Kidney (tissue), 14 donors: ENCODE results near the gene SLC8A2. TPM values are rescaled to one million over a fixed set of nuclear protein-coding genes. Genes with fewer than 3 reads are reported as not detected.

ENCODE experiments used
- DNase-seq, 5 donors: peaks; one replicate each; pipeline ENCODE4 v3.0.0-alpha.2; 2013 to 2020
- FAIRE-seq: peaks from 2 replicates; lab custom pipeline; 2012; peaks lifted over from hg19 to GRCh38; lab: Jason Lieb, UNC
- H3K27ac ChIP-seq, 2 donors: one replicate each; pipeline ENCODE4 v1.7.0; 2013; ENCODE audit warnings: low read depth in 2 of 2, low read length in 2 of 2, inconsistent platforms in 1 of 2
- H3K27me3 ChIP-seq: one replicate; pipeline ENCODE4 v1.7.1; 2013; ENCODE audit warnings: low read length, inconsistent platforms; ENCODE audit not compliant: control insufficient read depth, insufficient read depth
- H3K36me3 ChIP-seq, 3 donors: one replicate each; pipeline versions ENCODE4 v1.7.0 to v1.7.1; 2013; ENCODE audit warnings: low read length in 3 of 3, control low read depth in 1 of 3, inconsistent platforms in 1 of 3; ENCODE audit not compliant: insufficient read depth in 3 of 3, control insufficient read depth in 2 of 3
- H3K4me1 ChIP-seq, 3 donors: one replicate each; pipeline versions ENCODE4 v1.7.0 to v1.7.1; 2013; ENCODE audit warnings: low read length in 3 of 3, inconsistent platforms in 1 of 3, low read depth in 1 of 3; ENCODE audit not compliant: control insufficient read depth in 2 of 3, insufficient read depth in 2 of 3
- H3K4me3 ChIP-seq, 3 donors: one replicate each; pipeline versions ENCODE4 v1.7.0 to v1.8.1; 2013; ENCODE audit warnings: low read length in 3 of 3, control low read depth in 1 of 3, inconsistent platforms in 1 of 3
- H3K9ac ChIP-seq, 3 donors: one replicate each; pipeline versions ENCODE4 v1.7.0 to v1.7.1; 2013; ENCODE audit warnings: low read length in 3 of 3, control low read depth in 1 of 3, inconsistent platforms in 1 of 3
- H3K9me3 ChIP-seq, 3 donors: one replicate each; pipeline versions ENCODE4 v1.7.0 to v1.7.1; 2013; ENCODE audit warnings: low read length in 3 of 3, control low read depth in 1 of 3, inconsistent platforms in 1 of 3; ENCODE audit not compliant: control insufficient read depth in 2 of 3, insufficient read depth in 1 of 3
- intact Hi-C: fragments of 100-400 bp; cut with DNase I; formaldehyde crosslinking; loops from one replicate; pipeline ENCODE4 v1.11.1; 2022
- polyA plus RNA-seq: library from polyadenylated mRNA; stranded (reverse); fragments of 350-450 nt; fragmentation: Illumina TruSeq; extraction: RNeasy Lipid Tissue Mini Kit (QIAGEN cat#74804); gene quantifications from one replicate; pipeline ENCODE4 v1.2.3, GENCODE V29; 2014; ENCODE audit warnings: low read depth, low replicate concordance; ENCODE audit not compliant: insufficient read depth
- total RNA-seq: library from RNA; stranded (reverse); fragmentation: NEBNext Ultra II Directional; extraction: Animal tissue kit (Norgen Biotek cat#: 25700); gene quantifications from one replicate; pipeline ENCODE4 v1.2.1, GENCODE V29; 2021
- TF ChIP-seq, protein P1 (sequence below): IDR thresholded peaks from 3 replicates; pipeline ENCODE4 v1.5.1; 2012; ENCODE audit warnings: mild to moderate bottlenecking, moderate library complexity, borderline replicate concordance; ENCODE audit not compliant: insufficient read depth; ENCODE audit errors: extremely low read depth
- donor health status: control.
- donor health status: control.
- donor health status: control.
- donor health status: control.
- donor health status: control.
- donor health status: DM: yes; HTN: yes; CAD: no.
- donor health status: Normal renal cell carcinoma (clear cell type).

The SLC8A2 gene
- total and polyA plus RNA-seq, 2 donors from 2014 or later = 0.94 TPM; not detected in 1

DNA sequence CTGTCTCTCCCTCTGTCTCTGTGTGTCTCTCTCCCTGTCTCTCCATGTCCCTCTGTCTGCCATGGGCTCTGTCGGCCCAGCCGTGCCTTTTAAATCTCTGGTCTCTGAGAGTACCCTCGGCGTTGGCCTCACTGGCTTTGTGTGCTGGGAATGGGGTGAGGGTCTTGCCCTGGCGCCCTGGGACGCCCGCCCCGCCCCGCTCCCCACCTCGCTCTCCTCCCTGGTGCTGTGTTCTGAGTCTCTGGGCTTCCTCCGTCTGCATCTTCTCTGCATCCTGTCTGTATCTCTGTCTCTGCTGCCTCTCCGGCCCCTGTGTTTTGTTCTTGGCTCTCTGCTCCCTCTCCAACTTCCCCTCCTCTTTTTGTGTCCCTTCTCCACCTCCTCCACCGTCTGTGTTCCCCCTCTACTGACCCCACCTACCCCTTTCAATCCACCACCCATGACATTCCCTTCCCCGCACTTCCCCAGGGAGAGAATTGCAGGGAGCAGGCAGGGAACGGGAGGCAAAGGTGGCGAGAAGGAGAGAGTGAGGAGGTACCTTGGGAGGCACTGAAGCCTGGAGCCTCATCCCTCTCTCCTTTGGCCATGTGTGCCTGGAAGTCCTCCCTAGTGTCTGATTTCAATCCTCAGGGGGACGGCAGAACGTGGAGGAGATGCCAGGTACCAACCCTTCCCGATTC, 48.4 kb downstream of the SLC8A2 start:
- FAIRE-seq (no peak), DNase-seq (no peak)
- Histone ChIP-seq H3K36me3 (no peaks in the 10 kb centered on the region), H3K9me3 (no peaks in the 10 kb centered on the region), H3K27me3 (peaks cover 22% of the 10 kb centered on the region), H3K27ac (no peak overlapping the region), H3K4me1 (peaks cover 0 to 5% (median 0%) of the 10 kb centered on the region in 3 donors), H3K9ac (no peak overlapping the region), H3K4me3 (no peak overlapping the region)
- TF ChIP-seq, protein P1, sequence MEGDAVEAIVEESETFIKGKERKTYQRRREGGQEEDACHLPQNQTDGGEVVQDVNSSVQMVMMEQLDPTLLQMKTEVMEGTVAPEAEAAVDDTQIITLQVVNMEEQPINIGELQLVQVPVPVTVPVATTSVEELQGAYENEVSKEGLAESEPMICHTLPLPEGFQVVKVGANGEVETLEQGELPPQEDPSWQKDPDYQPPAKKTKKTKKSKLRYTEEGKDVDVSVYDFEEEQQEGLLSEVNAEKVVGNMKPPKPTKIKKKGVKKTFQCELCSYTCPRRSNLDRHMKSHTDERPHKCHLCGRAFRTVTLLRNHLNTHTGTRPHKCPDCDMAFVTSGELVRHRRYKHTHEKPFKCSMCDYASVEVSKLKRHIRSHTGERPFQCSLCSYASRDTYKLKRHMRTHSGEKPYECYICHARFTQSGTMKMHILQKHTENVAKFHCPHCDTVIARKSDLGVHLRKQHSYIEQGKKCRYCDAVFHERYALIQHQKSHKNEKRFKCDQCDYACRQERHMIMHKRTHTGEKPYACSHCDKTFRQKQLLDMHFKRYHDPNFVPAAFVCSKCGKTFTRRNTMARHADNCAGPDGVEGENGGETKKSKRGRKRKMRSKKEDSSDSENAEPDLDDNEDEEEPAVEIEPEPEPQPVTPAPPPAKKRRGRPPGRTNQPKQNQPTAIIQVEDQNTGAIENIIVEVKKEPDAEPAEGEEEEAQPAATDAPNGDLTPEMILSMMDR = no peak
- intact Hi-C loops = no loop called here

DNA sequence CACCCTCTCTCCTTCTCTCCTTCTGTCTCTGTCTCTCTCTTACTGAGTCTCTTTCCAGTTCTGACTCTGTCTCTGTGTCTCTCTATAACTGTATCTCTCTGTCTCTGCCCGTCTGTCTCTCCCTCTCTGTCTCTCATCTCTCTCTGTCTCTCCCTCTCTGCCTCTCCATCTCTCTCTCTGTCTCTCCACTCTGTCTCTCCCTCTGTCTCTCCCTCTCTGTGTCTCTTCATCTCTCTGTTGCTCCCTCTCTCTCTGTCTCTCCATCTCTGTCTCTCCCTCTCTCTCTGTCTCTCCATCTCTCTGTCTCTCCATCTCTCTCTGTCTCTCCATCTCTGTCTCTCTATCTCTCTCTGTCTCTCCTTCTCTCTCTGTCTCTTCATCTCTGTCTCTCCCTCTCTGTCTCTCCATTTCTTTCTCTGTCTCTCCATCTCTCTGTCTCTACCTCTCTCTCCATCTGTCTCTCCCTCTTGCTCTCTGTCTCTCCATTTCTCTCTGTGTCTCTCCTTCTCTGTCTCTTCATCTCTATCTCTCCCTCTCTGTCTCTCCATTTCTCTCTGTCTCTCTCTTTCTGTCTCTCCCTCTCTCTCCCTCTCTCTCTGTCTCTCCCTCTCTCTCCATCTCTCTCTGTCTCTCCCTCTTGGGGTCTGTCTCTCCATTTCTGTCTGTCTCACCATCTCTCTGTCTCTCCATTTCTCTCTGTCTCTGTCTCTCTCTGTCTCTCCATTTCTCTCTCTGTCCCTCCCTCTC, 49.1 kb downstream of the SLC8A2 start:
- peaks cover 23% of the 10 kb centered on the region for H3K27me3 ChIP-seq

DNA sequence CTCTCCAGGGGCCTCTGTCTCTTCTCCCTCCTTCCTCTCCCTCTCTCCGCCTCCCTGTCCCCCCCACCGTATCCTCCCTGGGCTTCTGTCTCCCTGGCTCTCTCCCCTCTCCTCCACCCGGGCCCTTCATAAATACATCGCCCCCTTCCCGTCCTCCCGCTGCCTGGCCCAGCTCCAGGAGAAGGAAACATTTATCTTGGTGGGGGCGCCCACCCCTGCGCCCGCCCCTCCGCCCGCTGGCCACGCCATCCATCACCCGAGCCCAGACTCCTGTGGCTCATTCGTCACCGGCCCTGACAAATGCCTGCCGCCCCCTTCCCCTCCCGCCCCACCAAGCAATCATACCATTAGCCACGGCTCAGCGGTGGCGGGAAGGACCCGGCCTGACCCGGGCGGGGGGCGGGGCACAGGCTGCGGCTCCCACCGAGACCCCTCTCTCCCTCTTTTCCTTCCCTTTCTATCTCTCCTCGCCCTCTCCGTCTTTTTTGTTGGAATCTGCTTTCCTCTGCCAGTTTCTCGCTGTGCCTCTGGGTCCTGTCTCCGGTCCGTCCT, 49.8 kb downstream of the SLC8A2 start:
- Histone ChIP-seq H3K4me3 (peak overlapping the region in 1 of 3 donors; percentile 11), H3K27ac (no peak overlapping the region), H3K36me3 (no peaks in the 10 kb centered on the region), H3K9me3 (no peaks in the 10 kb centered on the region), H3K27me3 (peaks cover 24% of the 10 kb centered on the region), H3K4me1 (peaks cover 0 to 2% (median 0%) of the 10 kb centered on the region in 3 donors), H3K9ac (no peak overlapping the region)
- no peak for FAIRE-seq
- DNase-seq = peak in 4 of 5 donors; percentile 82 to 89 (median 86)
- TF ChIP-seq, protein P1 = no peak
- intact Hi-C loops = no loop called here

More for the DNA sequence above, 49.1 kb downstream of the SLC8A2 start:
- peaks cover 0 to 2% (median 0%) of the 10 kb centered on the region in 3 donors for H3K4me1 ChIP-seq
- H3K36me3 ChIP-seq = no peaks in the 10 kb centered on the region
- H3K27ac ChIP-seq = no peak overlapping the region
- H3K9me3 ChIP-seq = no peaks in the 10 kb centered on the region
- no peak overlapping the region for H3K9ac ChIP-seq
- FAIRE-seq (no peak), DNase-seq (no peak)
- intact Hi-C loops = no loop called here
- TF ChIP-seq, protein P1 = no peak
- H3K4me3 ChIP-seq = peak overlapping the region in 1 of 3 donors; percentile 11
